ENCODE results near the gene INTS1.

Gene INTS1

GRCh38 chr7:1536743-1537534 lies 32.8 kb upstream of the INTS1 start:
- Histone ChIP-seq H3K4me2 (ENCODE audit: low read length) (no peak overlapping the region), H3K27me3 (ENCODE audit: control insufficient read depth, low read length) (no peaks in the 10 kb centered on the region), H4K20me1 (ENCODE audit: control insufficient read depth, insufficient read depth, low read depth, low read length) (peaks cover 20% of the 10 kb centered on the region), H3K79me2 (ENCODE audit: control insufficient read depth, low read length) (peaks cover 80% of the 10 kb centered on the region), H3K9me3 (ENCODE audit: control insufficient read depth, insufficient read depth, low read length) (no peaks in the 10 kb centered on the region), H3K27ac (ENCODE audit: low read depth, low read length) (no peak overlapping the region), H3F3A (ENCODE audit: control insufficient read depth, insufficient read depth) (peaks cover 5% of the 10 kb centered on the region; the same call in 1 of the 2 replicates), H3K4me1 (ENCODE audit: control insufficient read depth, low read length) (peaks cover 20% of the 10 kb centered on the region), H3K4me3 (ENCODE audit: low read length) (no peak overlapping the region), H3K36me3 (ENCODE audit: control insufficient read depth, low read length) (peaks cover 89% of the 10 kb centered on the region), H3K9me2 (replicated peaks; ENCODE audit: control insufficient read depth, low read length) (no peaks in the 10 kb centered on the region)
- TF ChIP-seq, protein P1, sequence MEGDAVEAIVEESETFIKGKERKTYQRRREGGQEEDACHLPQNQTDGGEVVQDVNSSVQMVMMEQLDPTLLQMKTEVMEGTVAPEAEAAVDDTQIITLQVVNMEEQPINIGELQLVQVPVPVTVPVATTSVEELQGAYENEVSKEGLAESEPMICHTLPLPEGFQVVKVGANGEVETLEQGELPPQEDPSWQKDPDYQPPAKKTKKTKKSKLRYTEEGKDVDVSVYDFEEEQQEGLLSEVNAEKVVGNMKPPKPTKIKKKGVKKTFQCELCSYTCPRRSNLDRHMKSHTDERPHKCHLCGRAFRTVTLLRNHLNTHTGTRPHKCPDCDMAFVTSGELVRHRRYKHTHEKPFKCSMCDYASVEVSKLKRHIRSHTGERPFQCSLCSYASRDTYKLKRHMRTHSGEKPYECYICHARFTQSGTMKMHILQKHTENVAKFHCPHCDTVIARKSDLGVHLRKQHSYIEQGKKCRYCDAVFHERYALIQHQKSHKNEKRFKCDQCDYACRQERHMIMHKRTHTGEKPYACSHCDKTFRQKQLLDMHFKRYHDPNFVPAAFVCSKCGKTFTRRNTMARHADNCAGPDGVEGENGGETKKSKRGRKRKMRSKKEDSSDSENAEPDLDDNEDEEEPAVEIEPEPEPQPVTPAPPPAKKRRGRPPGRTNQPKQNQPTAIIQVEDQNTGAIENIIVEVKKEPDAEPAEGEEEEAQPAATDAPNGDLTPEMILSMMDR (IDR thresholded peaks at IDR 0.05; ENCODE audit: low read depth, low read length, poor library complexity, severe bottlenecking) = no peak
- TF ChIP-seq EZH2phosphoT487 (IDR thresholded peaks at IDR 0.05; ENCODE audit: borderline replicate concordance, low read length) = no peak

DNA sequence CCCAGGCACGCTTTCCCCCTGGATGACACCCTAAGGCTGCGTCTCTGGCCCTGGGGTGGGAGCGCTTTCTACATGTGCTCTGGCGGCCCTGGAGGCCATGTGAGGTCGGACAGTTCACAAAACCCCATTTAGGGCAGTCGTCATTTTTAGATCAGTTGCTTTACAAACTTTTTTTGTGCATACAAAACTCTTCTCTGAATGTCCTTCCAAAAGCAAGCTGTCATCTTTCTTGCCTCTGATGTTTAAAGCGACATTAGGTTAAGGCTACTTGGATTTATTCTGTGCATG lies 32.2 kb upstream of the INTS1 start:
- peaks cover 86% of the 10 kb centered on the region for H3K79me2 ChIP-seq (ENCODE audit: control insufficient read depth, low read length)
- peaks cover 9% of the 10 kb centered on the region; the same call in 1 of the 2 replicates for H3F3A ChIP-seq (ENCODE audit: control insufficient read depth, insufficient read depth)
- peaks cover 25% of the 10 kb centered on the region for H4K20me1 ChIP-seq (ENCODE audit: control insufficient read depth, insufficient read depth, low read depth, low read length)
- H3K4me2 ChIP-seq (ENCODE audit: low read length) = no peak overlapping the region
- no peak for TF ChIP-seq EZH2phosphoT487 (IDR thresholded peaks at IDR 0.05; ENCODE audit: borderline replicate concordance, low read length)
- TF ChIP-seq, protein P1 (IDR thresholded peaks at IDR 0.05; ENCODE audit: low read depth, low read length, poor library complexity, severe bottlenecking) = no peak
- H3K4me3 ChIP-seq (ENCODE audit: low read length) = no peak overlapping the region
- H3K27me3 ChIP-seq (ENCODE audit: control insufficient read depth, low read length) = no peaks in the 10 kb centered on the region
- no peak overlapping the region for H3K27ac ChIP-seq (ENCODE audit: low read depth, low read length)
- H3K9me3 ChIP-seq (ENCODE audit: control insufficient read depth, insufficient read depth, low read length) = no peaks in the 10 kb centered on the region
- peaks cover 26% of the 10 kb centered on the region for H3K4me1 ChIP-seq (ENCODE audit: control insufficient read depth, low read length)
- no peaks in the 10 kb centered on the region for H3K9me2 ChIP-seq (replicated peaks; ENCODE audit: control insufficient read depth, low read length)
- peaks cover 92% of the 10 kb centered on the region for H3K36me3 ChIP-seq (ENCODE audit: control insufficient read depth, low read length)

GRCh38 chr7:1535701-1536454 lies 31.7 kb upstream of the INTS1 start:
- H3K4me2 ChIP-seq (ENCODE audit: low read length) = no peak overlapping the region
- peaks cover 89% of the 10 kb centered on the region for H3K36me3 ChIP-seq (ENCODE audit: control insufficient read depth, low read length)
- TF ChIP-seq, protein P1 (IDR thresholded peaks at IDR 0.05; ENCODE audit: low read depth, low read length, poor library complexity, severe bottlenecking) = no peak
- no peak for TF ChIP-seq EZH2phosphoT487 (IDR thresholded peaks at IDR 0.05; ENCODE audit: borderline replicate concordance, low read length)
- peaks cover 26% of the 10 kb centered on the region for H3K4me1 ChIP-seq (ENCODE audit: control insufficient read depth, low read length)
- peaks cover 22% of the 10 kb centered on the region for H4K20me1 ChIP-seq (ENCODE audit: control insufficient read depth, insufficient read depth, low read depth, low read length)
- H3K79me2 ChIP-seq (ENCODE audit: control insufficient read depth, low read length) = peaks cover 91% of the 10 kb centered on the region
- H3K9me2 ChIP-seq (replicated peaks; ENCODE audit: control insufficient read depth, low read length) = no peaks in the 10 kb centered on the region
- no peaks in the 10 kb centered on the region for H3K27me3 ChIP-seq (ENCODE audit: control insufficient read depth, low read length)
- no peak overlapping the region for H3K4me3 ChIP-seq (ENCODE audit: low read length)
- peaks cover 9% of the 10 kb centered on the region; the same call in 1 of the 2 replicates for H3F3A ChIP-seq (ENCODE audit: control insufficient read depth, insufficient read depth)
- H3K27ac ChIP-seq (ENCODE audit: low read depth, low read length) = no peak overlapping the region
- no peaks in the 10 kb centered on the region for H3K9me3 ChIP-seq (ENCODE audit: control insufficient read depth, insufficient read depth, low read length)
